ENCODE results near the gene CYP2A6. TPM values are rescaled to one million over a fixed set of nuclear protein-coding genes. Genes with fewer than 3 reads are reported as not detected.

The CYP2A6 gene
- total and polyA plus RNA-seq, 4 experiments from 2014 or later, result 0.23 TPM; not detected in 3

- no peak for DNase-seq
- Histone ChIP-seq H3K27me3 (ENCODE audit: insufficient read depth, low read length) (no peaks in the 10 kb centered on the region), H3K9me3 (ENCODE audit: control insufficient read depth in 1 of 2, low read length in 2 of 2) (no peaks in the 10 kb centered on the region), H3K36me3 (ENCODE audit: insufficient read depth, low read length) (peaks cover 10% of the 10 kb centered on the region), H3K4me3 (ENCODE audit: low read length in 2 of 2) (peak overlapping the region in 1 of 2 donors; percentile 52), H3K4me1 (ENCODE audit: insufficient read depth, low read length) (peaks cover 79% of the 10 kb centered on the region), H3K27ac (ENCODE audit: low read depth, low read length) (peak overlapping the region; percentile 84)
- H3K4me1 Mint-ChIP-seq, result peaks cover 62 to 87% (median 73%) of the 10 kb centered on the region in 4 donors
- ChIA-PET POLR2A (ENCODE audit: partially characterized antibody) (interaction anchor here (0.6 to 15.6 kb wide), 9 partner anchors 10 to 461 kb away, joined by 3 to 369 read pairs (median 9); partner anchors contain the start of genes ACTMAP, COQ8B, ITPKC and MIA), CTCF (ENCODE audit: partially characterized antibody) (interaction anchor here (0.7 to 0.9 kb wide), 2 partner anchors 19 to 41 kb away, joined by 3 to 4 read pairs; no protein-coding TSS in a partner anchor)
- peak overlapping the region; percentile 72 to 97 (median 92) for H3K4me3 Mint-ChIP-seq
- intact Hi-C loops (cut with micrococcal nuclease), result loop anchor here (2.0 kb wide), 1 partner anchor 17 kb away; no protein-coding TSS in a partner anchor
- H3K36me3 Mint-ChIP-seq, result peaks cover 14 to 54% of the 10 kb centered on the region in 2 donors
- no peaks in the 10 kb centered on the region for H3K27me3 Mint-ChIP-seq
- H3K9me3 Mint-ChIP-seq, result no peaks in the 10 kb centered on the region
- H3K27ac Mint-ChIP-seq, result peak overlapping the region; percentile 91 to 100 (median 99)
Observed at GRCh38 chr19:40801426-40802299, 48.6 kb downstream of the CYP2A6 start.

- no peaks in the 10 kb centered on the region for H3K9me3 Mint-ChIP-seq
- Histone ChIP-seq H3K4me3 (ENCODE audit: low read length in 2 of 2) (no peak overlapping the region), H3K27ac (ENCODE audit: low read depth, low read length) (peak overlapping the region; percentile 82), H3K4me1 (ENCODE audit: insufficient read depth, low read length) (peaks cover 72% of the 10 kb centered on the region), H3K27me3 (ENCODE audit: insufficient read depth, low read length) (no peaks in the 10 kb centered on the region), H3K36me3 (ENCODE audit: insufficient read depth, low read length) (peaks cover 10% of the 10 kb centered on the region), H3K9me3 (ENCODE audit: control insufficient read depth in 1 of 2, low read length in 2 of 2) (no peaks in the 10 kb centered on the region)
- DNase-seq, result no peak
- H3K27ac Mint-ChIP-seq, result peak overlapping the region in 4 of 7 donors; percentile 88 to 100 (median 91)
- peaks cover 55 to 81% (median 66%) of the 10 kb centered on the region in 4 donors for H3K4me1 Mint-ChIP-seq
- ChIA-PET CTCF (ENCODE audit: partially characterized antibody) (interaction anchor here (0.9 to 1.3 kb wide), 2 partner anchors 40 to 143 kb away, joined by 3 read pairs; no protein-coding TSS in a partner anchor), POLR2A (ENCODE audit: partially characterized antibody) (interaction anchor here (1.6 to 15.6 kb wide), 4 partner anchors 11 to 85 kb away, joined by 6 to 369 read pairs (median 34); partner anchors contain the start of genes ACTMAP, COQ8B, ITPKC and MIA)
- peak overlapping the region; percentile 72 to 97 (median 94) for H3K4me3 Mint-ChIP-seq
- H3K27me3 Mint-ChIP-seq, result no peaks in the 10 kb centered on the region
- H3K36me3 Mint-ChIP-seq, result peaks cover 13 to 49% of the 10 kb centered on the region in 2 donors
- intact Hi-C loops (cut with micrococcal nuclease), result no loop called here
Observed at GRCh38 chr19:40800997-40801377, 49.3 kb downstream of the CYP2A6 start.

GRCh38 chr19:40800339-40800996 is 49.8 kb downstream of the CYP2A6 start:
- intact Hi-C loops (cut with micrococcal nuclease), result no loop called here
- peak overlapping the region; percentile 82 for H3K27ac ChIP-seq (ENCODE audit: low read depth, low read length)
- peaks cover 51 to 76% (median 61%) of the 10 kb centered on the region in 4 donors for H3K4me1 Mint-ChIP-seq
- DNase-seq, result peak in 1 of 5 donors; percentile 38
- H3K36me3 ChIP-seq (ENCODE audit: insufficient read depth, low read length), result peaks cover 10% of the 10 kb centered on the region
- H3K27me3 ChIP-seq (ENCODE audit: insufficient read depth, low read length), result no peaks in the 10 kb centered on the region
- H3K36me3 Mint-ChIP-seq, result peaks cover 13 to 46% of the 10 kb centered on the region in 2 donors
- ChIA-PET POLR2A (ENCODE audit: partially characterized antibody) (interaction anchor here (1.6 to 15.6 kb wide), 4 partner anchors 11 to 84 kb away, joined by 6 to 369 read pairs (median 34); partner anchors contain the start of genes ACTMAP, COQ8B, ITPKC and MIA), CTCF (ENCODE audit: partially characterized antibody) (interaction anchor here (1.3 kb wide), 1 partner anchor 143 kb away, joined by 3 read pairs; no protein-coding TSS in a partner anchor)
- H3K9me3 ChIP-seq (ENCODE audit: control insufficient read depth in 1 of 2, low read length in 2 of 2), result no peaks in the 10 kb centered on the region
- H3K4me3 Mint-ChIP-seq, result peak overlapping the region; percentile 89 to 97 (median 94)
- no peaks in the 10 kb centered on the region for H3K27me3 Mint-ChIP-seq
- H3K4me3 ChIP-seq (ENCODE audit: low read length in 2 of 2), result peak overlapping the region; percentile 69 to 70
- peak overlapping the region; percentile 93 to 98 (median 96) for H3K27ac Mint-ChIP-seq
- H3K4me1 ChIP-seq (ENCODE audit: insufficient read depth, low read length), result peaks cover 67% of the 10 kb centered on the region
- H3K9me3 Mint-ChIP-seq, result no peaks in the 10 kb centered on the region

GRCh38 chr19:40799558-40800338 is 50.5 kb downstream of the CYP2A6 start:
- Histone ChIP-seq H3K4me3 (ENCODE audit: low read length in 2 of 2) (peak overlapping the region; percentile 69 to 70), H3K36me3 (ENCODE audit: insufficient read depth, low read length) (peaks cover 10% of the 10 kb centered on the region), H3K27me3 (ENCODE audit: insufficient read depth, low read length) (no peaks in the 10 kb centered on the region), H3K4me1 (ENCODE audit: insufficient read depth, low read length) (peaks cover 60% of the 10 kb centered on the region), H3K9me3 (ENCODE audit: control insufficient read depth in 1 of 2, low read length in 2 of 2) (no peaks in the 10 kb centered on the region), H3K27ac (ENCODE audit: low read depth, low read length) (peak overlapping the region; percentile 82)
- peak in 1 of 5 donors; percentile 39 for DNase-seq
- ChIA-PET POLR2A (ENCODE audit: partially characterized antibody) (interaction anchor here (0.6 to 15.6 kb wide), 10 partner anchors 8 to 464 kb away, joined by 3 to 369 read pairs (median 18); partner anchors contain the start of genes ACTMAP, HNRNPUL1, MIA and RAB4B), CTCF (ENCODE audit: partially characterized antibody) (interaction anchor here (1.3 to 4.0 kb wide), 3 partner anchors 20 to 142 kb away, joined by 3 to 40 read pairs (median 8); partner anchors contain the start of gene RAB4B)
- peaks cover 44 to 68% (median 55%) of the 10 kb centered on the region in 4 donors for H3K4me1 Mint-ChIP-seq
- peaks cover 13 to 41% of the 10 kb centered on the region in 2 donors for H3K36me3 Mint-ChIP-seq
- H3K9me3 Mint-ChIP-seq, result no peaks in the 10 kb centered on the region
- intact Hi-C loops (cut with micrococcal nuclease), result loop anchor here (1.0 to 2.0 kb wide), 2 partner anchors 76 to 463 kb away; no protein-coding TSS in a partner anchor
- peak overlapping the region; percentile 93 to 98 (median 96) for H3K27ac Mint-ChIP-seq
- no peaks in the 10 kb centered on the region for H3K27me3 Mint-ChIP-seq
- H3K4me3 Mint-ChIP-seq, result peak overlapping the region; percentile 89 to 97 (median 94)

GRCh38 chr19:40798683-40799557 is 51.3 kb downstream of the CYP2A6 start, which contains the start of gene EGLN2:
Gene EGLN2, plus strand, starts transcription at chr19:40799191. Its CDS starts 1,382 bp downstream, at chr19:40800573.
- no peaks in the 10 kb centered on the region for H3K27me3 Mint-ChIP-seq
- CTCF ChIA-PET (ENCODE audit: partially characterized antibody), result interaction anchor here (1.0 to 4.0 kb wide), 10 partner anchors 9 to 135 kb away, joined by 3 to 40 read pairs (median 8); partner anchors contain the start of genes ACTMAP, RAB4B and SNRPA
- Histone ChIP-seq H3K4me1 (ENCODE audit: insufficient read depth, low read length) (peaks cover 52% of the 10 kb centered on the region), H3K36me3 (ENCODE audit: insufficient read depth, low read length) (peaks cover 10% of the 10 kb centered on the region), H3K27ac (ENCODE audit: low read depth, low read length) (peak within 1 kb of the TSS; percentile 82), H3K9me3 (ENCODE audit: control insufficient read depth in 1 of 2, low read length in 2 of 2) (no peaks in the 10 kb centered on the region), H3K4me3 (ENCODE audit: low read length in 2 of 2) (peak within 1 kb of the TSS; percentile 69 to 86), H3K27me3 (ENCODE audit: insufficient read depth, low read length) (no peaks in the 10 kb centered on the region)
- peaks cover 10 to 37% of the 10 kb centered on the region in 2 donors for H3K36me3 Mint-ChIP-seq
- POLR2A ChIA-PET (ENCODE audit: partially characterized antibody), result interaction anchor here (0.6 to 15.6 kb wide), 23 partner anchors 9 to 750 kb away, joined by 3 to 369 read pairs (median 5); partner anchors contain the start of genes ACTMAP, COQ8B, HNRNPUL1 and ITPKC
- DNase-seq, result peak; percentile 100
- H3K4me3 Mint-ChIP-seq, result peak within 1 kb of the TSS; percentile 92 to 99 (median 97)
- intact Hi-C loops (cut with micrococcal nuclease), result loop anchor here (1.0 to 2.0 kb wide), 7 partner anchors 7 to 464 kb away; partner anchors contain the start of genes ACTMAP, COQ8B and RAB4B
- H3K4me1 Mint-ChIP-seq, result peaks cover 36 to 60% (median 46%) of the 10 kb centered on the region in 4 donors
- H3K9me3 Mint-ChIP-seq, result no peaks in the 10 kb centered on the region
- H3K27ac Mint-ChIP-seq, result peak within 1 kb of the TSS; percentile 98 to 100 (median 99)

Data from CD4-positive, alpha-beta memory T cell (primary cell).